Esophagus squamous epithelium (tissue), 4 donors: ENCODE measurements around the gene ARF3.

Source experiments
- CTCF ChIP-seq, 6 experiments: fragments of 450-650 bp in 4 of 6; fragments of 200-600 bp in 2 of 6; sonication (generic) in 2 of 6; IDR thresholded peaks; one replicate each; pipeline ENCODE4 v1.5.1; 2016 to 2019; ENCODE audit warnings: antibody characterized with exemption in 6 of 6, mild to moderate bottlenecking in 4 of 6, moderate library complexity in 4 of 6
- POLR2A ChIP-seq, 4 donors: fragments of 450-650 bp; IDR thresholded peaks; one replicate each; pipeline ENCODE4 v1.6.1; 2017; ENCODE audit warnings: antibody characterized with exemption in 4 of 4, mild to moderate bottlenecking in 4 of 4, moderate library complexity in 3 of 4

GRCh38 chr12:48946205-48946604 is 11.1 kb downstream of the ARF3 start:
- no peak for TF ChIP-seq POLR2A (IDR thresholded peaks at IDR 0.05)
- no peak for TF ChIP-seq CTCF (IDR thresholded peaks at IDR 0.05)
